NCI-H524 (cell line): ENCODE results near the gene ADH7.
"Not testable (repeated sequence)": the region's sequence is repeated elsewhere in the genome, so short reads cannot be mapped to it uniquely, and the experiment has no call there.

ENCODE experiments used
- DNase-seq, 2 experiments: peaks; one replicate each; lab custom pipeline; 2025; lab: John Stamatoyannopoulos, UW

ADH7 gene

DNA sequence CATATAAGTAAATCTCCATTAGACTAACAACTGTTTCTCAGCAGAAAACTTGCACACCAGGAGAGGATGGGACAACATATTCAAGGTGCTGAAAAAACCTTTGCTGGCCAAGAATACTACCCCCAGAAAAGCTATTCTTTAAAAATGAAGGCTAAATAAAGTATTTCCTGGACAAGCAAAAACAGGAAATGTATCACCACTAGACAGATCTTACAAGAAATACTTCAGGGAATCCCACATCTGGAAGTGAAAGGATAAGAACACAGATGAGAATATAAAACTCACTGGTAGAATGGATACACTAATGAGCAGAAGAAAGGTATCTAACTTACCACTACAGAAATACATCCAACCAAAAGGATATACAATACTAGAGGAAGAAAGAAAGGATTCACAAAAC, 55.6 kb downstream of the ADH7 start:
- no peak for DNase-seq

DNA sequence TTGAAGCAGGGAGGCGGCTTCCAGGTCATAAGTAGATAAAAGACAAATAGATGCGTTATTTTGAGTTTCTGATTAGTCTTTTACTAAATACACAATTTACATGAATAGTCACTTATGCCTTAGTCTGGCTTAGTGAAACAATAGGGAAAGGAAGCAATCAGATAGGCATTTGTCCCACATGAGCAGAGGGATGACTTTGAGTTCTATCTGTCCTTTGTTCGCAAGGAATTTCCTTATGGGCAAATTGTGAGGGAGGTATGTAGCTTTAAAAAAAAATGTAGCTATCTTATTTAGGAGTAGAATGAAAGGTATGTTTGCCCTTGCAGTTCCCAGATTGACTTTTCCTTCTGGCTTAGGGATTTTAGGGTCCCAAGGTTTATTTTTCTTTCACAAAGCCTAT, 56.3 kb downstream of the ADH7 start:
- no peak for DNase-seq

DNA sequence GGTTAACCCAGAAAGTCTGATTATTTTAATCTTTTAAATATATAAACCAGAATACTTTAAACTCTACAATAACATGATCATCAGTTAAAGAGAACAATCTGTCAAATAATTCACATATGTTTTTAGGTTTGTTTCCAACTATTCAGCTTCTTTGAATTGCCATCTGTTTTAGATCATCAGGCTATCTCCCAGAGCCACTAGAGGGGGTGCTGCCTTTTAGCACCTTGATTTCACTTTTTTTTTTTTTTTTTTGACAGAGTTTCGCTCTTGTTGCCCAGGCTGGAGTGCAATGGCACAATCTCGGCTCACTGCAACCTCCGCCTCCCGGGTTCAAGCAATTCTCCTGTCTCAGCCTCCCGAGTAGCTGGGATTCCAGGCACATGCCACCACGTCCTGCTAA, 57.8 kb downstream of the ADH7 start:
- peak in 1 of 2 experiments; percentile 6 for DNase-seq

DNA sequence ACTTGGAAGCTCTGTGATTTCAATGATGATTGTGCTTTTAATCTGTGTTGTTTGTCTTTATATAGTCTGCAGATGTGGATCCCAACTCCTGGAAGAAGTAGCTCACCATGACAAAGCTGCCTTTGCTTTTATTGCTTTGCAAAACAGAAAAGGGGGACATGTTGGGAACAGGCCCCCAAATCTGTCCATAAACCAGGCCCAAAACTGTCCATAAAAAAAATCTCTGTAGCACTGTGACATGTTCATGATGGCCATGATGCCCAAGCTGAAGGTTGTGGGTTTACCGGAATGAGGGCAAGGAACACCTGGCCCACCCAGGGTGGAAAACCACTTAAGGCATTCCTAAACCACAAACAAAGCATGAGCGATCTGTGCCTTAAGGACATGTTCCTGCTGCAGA, 62.7 kb downstream of the ADH7 start:
- not testable (repeated sequence) for DNase-seq

DNA sequence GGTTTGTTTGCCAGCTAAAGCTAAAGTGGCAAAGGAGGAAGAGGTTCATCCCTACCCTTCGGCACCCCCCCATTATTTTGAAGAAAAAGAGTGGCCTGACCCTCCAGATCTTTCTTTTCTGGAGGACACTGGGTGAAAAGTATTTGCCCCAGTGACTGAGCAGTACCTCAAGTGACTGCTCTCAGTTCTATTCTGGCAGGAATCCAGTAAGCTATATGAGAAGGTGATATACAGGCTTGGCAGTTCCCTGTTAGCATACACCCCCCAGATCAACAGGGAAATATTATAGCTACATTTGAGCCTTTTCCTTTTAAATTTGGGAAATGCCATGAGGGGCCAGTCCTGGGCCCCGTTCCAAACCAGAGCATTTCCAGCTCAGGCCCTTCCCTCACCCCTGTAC, 67.3 kb downstream of the ADH7 start:
- DNase-seq: not testable (repeated sequence)

DNA sequence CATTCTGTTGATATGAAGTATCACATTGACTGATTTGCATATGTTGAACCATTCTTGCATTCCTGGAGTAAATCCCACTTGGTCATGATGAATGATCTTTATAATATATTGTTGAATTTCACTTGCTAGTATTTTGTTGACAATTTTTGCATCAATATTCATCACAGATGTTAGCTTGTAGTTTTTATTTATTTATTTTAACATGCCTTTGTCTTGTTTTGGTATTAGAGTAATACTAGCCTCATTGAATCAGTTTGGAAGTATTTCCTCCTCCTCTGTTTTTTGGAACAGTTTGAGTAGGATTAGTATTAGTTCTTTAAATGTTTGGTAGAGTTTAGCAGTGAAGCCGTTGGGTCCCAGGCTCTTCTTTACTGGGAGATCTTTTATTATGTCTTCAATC, 68.7 kb downstream of the ADH7 start:
- no peak for DNase-seq

DNA sequence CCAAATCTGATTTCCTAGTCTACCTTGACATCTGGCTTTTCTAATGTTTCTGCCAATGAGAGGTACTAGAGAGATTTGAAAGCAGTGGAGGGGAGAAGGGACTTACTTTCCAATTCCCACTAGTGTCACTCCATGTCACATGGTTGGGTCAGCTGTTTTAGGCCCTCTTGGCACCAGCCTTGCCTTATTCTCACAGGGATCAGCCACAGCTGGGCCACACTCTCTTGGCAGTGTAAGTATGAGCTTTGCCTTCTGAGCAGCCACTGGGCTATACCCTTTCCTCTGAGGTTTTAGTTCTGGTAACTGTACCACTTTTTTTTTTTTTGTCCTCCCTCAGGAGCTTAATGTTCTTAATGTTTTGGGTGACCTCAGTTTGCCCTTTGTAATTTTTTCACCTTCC, 72.4 kb downstream of the ADH7 start:
- DNase-seq: peak; percentile 54 to 78
